ENCODE data around the gene HCFC1. TPM values are rescaled to one million over a fixed set of nuclear protein-coding genes. Genes with fewer than 3 reads are reported as not detected.

The HCFC1 gene
- total and polyA plus RNA-seq, 2 experiments from 2014 or later: 18.9 to 25.0 TPM

GRCh38 chrX:153909024-153909979 lies 62.3 kb downstream of the HCFC1 start:
- Histone ChIP-seq H3K4me1 (ENCODE audit: insufficient read depth) (no peaks in the 10 kb centered on the region), H3K4me3 (no peak overlapping the region), H3K27me3 (no peaks in the 10 kb centered on the region), H4K20me1 (ENCODE audit: insufficient read depth, poor library complexity, severe bottlenecking) (no peaks in the 10 kb centered on the region), H2AFZ (no peak overlapping the region), H3K4me2 (no peak overlapping the region), H3K9me2 (replicated peaks; ENCODE audit: insufficient read depth) (no peaks in the 10 kb centered on the region), H3K79me2 (no peaks in the 10 kb centered on the region), H3K27ac (no peak overlapping the region), H3K9me3 (ENCODE audit: low read depth) (no peaks in the 10 kb centered on the region), H3K36me3 (replicated peaks; ENCODE audit: insufficient read depth, low read depth) (no peaks in the 10 kb centered on the region)
- WGBS (ENCODE audit: low lambda C conversion rate, missing lambda C conversion rate): 82% methylated on average over 24 of the region's 37 CpGs
- no peak for DNase-seq (ENCODE audit: low spot score)
- no peak for TF ChIP-seq CTCF (IDR thresholded peaks at IDR 0.05; ENCODE audit: poor library complexity)
- no peak for TF ChIP-seq EZH2 (IDR thresholded peaks at IDR 0.05; ENCODE audit: borderline replicate concordance)
- TF ChIP-seq EZH2phosphoT487 (IDR thresholded peaks at IDR 0.05; ENCODE audit: low read depth, severe bottlenecking, unreplicated experiment): no peak

- no peak for DNase-seq (ENCODE audit: low spot score)
- H3K9me2 ChIP-seq (replicated peaks; ENCODE audit: insufficient read depth): no peaks in the 10 kb centered on the region
- 90% methylated on average over 17 of the region's 23 CpGs for WGBS (ENCODE audit: low lambda C conversion rate, missing lambda C conversion rate)
- no peaks in the 10 kb centered on the region for H3K4me1 ChIP-seq (ENCODE audit: insufficient read depth)
- no peak overlapping the region for H3K27ac ChIP-seq
- H3K27me3 ChIP-seq: no peaks in the 10 kb centered on the region
- H4K20me1 ChIP-seq (ENCODE audit: insufficient read depth, poor library complexity, severe bottlenecking): no peaks in the 10 kb centered on the region
- H3K4me3 ChIP-seq: no peak overlapping the region
- TF ChIP-seq CTCF (IDR thresholded peaks at IDR 0.05; ENCODE audit: poor library complexity): no peak
- TF ChIP-seq EZH2phosphoT487 (IDR thresholded peaks at IDR 0.05; ENCODE audit: low read depth, severe bottlenecking, unreplicated experiment): no peak
- no peak for TF ChIP-seq EZH2 (IDR thresholded peaks at IDR 0.05; ENCODE audit: borderline replicate concordance)
- no peaks in the 10 kb centered on the region for H3K9me3 ChIP-seq (ENCODE audit: low read depth)
- H3K36me3 ChIP-seq (replicated peaks; ENCODE audit: insufficient read depth, low read depth): no peaks in the 10 kb centered on the region
- no peaks in the 10 kb centered on the region for H3K79me2 ChIP-seq
- H2AFZ ChIP-seq: no peak overlapping the region
- no peak overlapping the region for H3K4me2 ChIP-seq
Measured at GRCh38 chrX:153908219-153908860, 63.3 kb downstream of the HCFC1 start.

GRCh38 chrX:153907456-153907855 lies 64.2 kb downstream of the HCFC1 start:
- TF ChIP-seq EZH2 (IDR thresholded peaks at IDR 0.05; ENCODE audit: borderline replicate concordance) (no peak), EZH2phosphoT487 (IDR thresholded peaks at IDR 0.05; ENCODE audit: low read depth, severe bottlenecking, unreplicated experiment) (no peak), CTCF (IDR thresholded peaks at IDR 0.05; ENCODE audit: poor library complexity) (no peak)
- Histone ChIP-seq H3K4me3 (no peak overlapping the region), H2AFZ (no peak overlapping the region), H3K4me1 (ENCODE audit: insufficient read depth) (no peaks in the 10 kb centered on the region), H3K4me2 (no peak overlapping the region), H3K27me3 (no peaks in the 10 kb centered on the region), H3K9me2 (replicated peaks; ENCODE audit: insufficient read depth) (no peaks in the 10 kb centered on the region), H3K9me3 (ENCODE audit: low read depth) (no peaks in the 10 kb centered on the region), H3K36me3 (replicated peaks; ENCODE audit: insufficient read depth, low read depth) (no peaks in the 10 kb centered on the region), H3K79me2 (no peaks in the 10 kb centered on the region), H4K20me1 (ENCODE audit: insufficient read depth, poor library complexity, severe bottlenecking) (no peaks in the 10 kb centered on the region), H3K27ac (no peak overlapping the region)
- no peak for DNase-seq (ENCODE audit: low spot score)
- WGBS (ENCODE audit: low lambda C conversion rate, missing lambda C conversion rate): 91% methylated on average over 9 of the region's 12 CpGs

All from hepatocyte (in vitro differentiated cells).